K562 (cell line): Measurements from ENCODE around the gene DCTN5. TPM values are rescaled to one million over a fixed set of nuclear protein-coding genes. Genes with fewer than 3 reads are reported as not detected.

Experiments
- ATF7 ChIP-seq: fragments of 450-650 bp; IDR thresholded peaks from 2 replicates; pipeline ENCODE4 v1.7.1; 2014; ENCODE audit warnings: mild to moderate bottlenecking, moderate library complexity
- BCOR ChIP-seq: fragments of 450-650 bp; IDR thresholded peaks from 2 replicates; pipeline ENCODE4 v1.6.1; 2016
- CC2D1A ChIP-seq: fragments of 450-650 bp; IDR thresholded peaks from 2 replicates; pipeline ENCODE4 v1.6.1; 2017; ENCODE audit warnings: mild to moderate bottlenecking
- ELF2 ChIP-seq: fragments of 250-450 bp; sonication (Bioruptor Pico); IDR thresholded peaks from 2 replicates; pipeline ENCODE4 v1.5.0; 2021; ENCODE audit warnings: mild to moderate bottlenecking
- ESRRB ChIP-seq: fragments of 250-450 bp; sonication (Bioruptor Pico); IDR thresholded peaks from 2 replicates; pipeline ENCODE4 v1.5.0; 2020; ENCODE audit warnings: mild to moderate bottlenecking, moderate library complexity, borderline replicate concordance
- SAFB2 ChIP-seq: fragments of 200-400 bp; formaldehyde crosslinking; IDR thresholded peaks from 2 replicates; pipeline ENCODE4 v1.6.1; 2018; ENCODE audit warnings: borderline replicate concordance, low read length, low read depth, moderate library complexity; ENCODE audit not compliant: severe bottlenecking
- SUPT5H ChIP-seq: fragments of 450-650 bp; IDR thresholded peaks from 2 replicates; pipeline ENCODE4 v1.6.1; 2016
- TCF15 ChIP-seq: fragments of 250-450 bp; sonication (Bioruptor Pico); IDR thresholded peaks from 2 replicates; pipeline ENCODE4 v1.8.0; 2022; ENCODE audit warnings: moderate library complexity, mild to moderate bottlenecking, inconsistent platforms
- ZNF318 ChIP-seq, 2 experiments: fragments of 450-650 bp; IDR thresholded peaks; 2 replicates each; pipeline ENCODE4 v1.6.1; 2016; ENCODE audit warnings: mild to moderate bottlenecking in 2 of 2, borderline replicate concordance in 1 of 2, low read depth in 1 of 2, moderate library complexity in 1 of 2
- ZZZ3 ChIP-seq: fragments of 450-650 bp; IDR thresholded peaks from 2 replicates; pipeline ENCODE4 v1.6.1; 2016; ENCODE audit warnings: antibody characterized with exemption, mild to moderate bottlenecking, moderate library complexity
- polyA plus RNA-seq, 8 experiments: library from polyadenylated mRNA; depleted of rRNA in 4 of 8; stranded (reverse) in 5 of 8; unstranded in 3 of 8; fragments of >200 nt; fragmentation: Nextera tagmentation in 2 of 8; fragmentation: Illumina TruSeq in 1 of 8; extraction: Ambion mirVana in 2 of 8; extraction: Trizol in 1 of 8; gene quantifications; 2 replicates each; pipeline versions ENCODE4 v1.2.1 to v1.2.3, GENCODE V29; 2011 to 2014; ENCODE audit warnings: inconsistent platforms in 1 of 8, missing spikeins in 1 of 8
- total RNA-seq, 7 experiments: library from RNA; depleted of rRNA in 6 of 7; stranded (reverse); fragments of >200 nt in 6 of 7; fragmentation: Illumina TruSeq in 2 of 7; extraction: Trizol in 2 of 7; gene quantifications; 2 replicates each; pipeline versions ENCODE4 v1.2.1 to v1.2.3, GENCODE V29; 2011 to 2021; ENCODE audit warnings: low replicate concordance in 1 of 7
- TF ChIP-seq, protein P1 (sequence below): fragments of 450-650 bp; formaldehyde crosslinking; IDR thresholded peaks from 2 replicates; pipeline ENCODE4 v1.4.0; 2020; ENCODE audit warnings: mild to moderate bottlenecking, moderate library complexity
- TF ChIP-seq, protein P2 (sequence below): sonication (generic); formaldehyde crosslinking; IDR thresholded peaks from 2 replicates; pipeline ENCODE4 v1.8.0; 2022; ENCODE audit warnings: mild to moderate bottlenecking, missing genetic modification reagents

The DCTN5 gene
- total and polyA plus RNA-seq, 9 of the 15 experiments (the other 6 are each of a cell fraction or from before 2014, with no cell fraction given): 35.8 to 149 (median 75.9) TPM

- TF ChIP-seq ZNF318 (IDR thresholded peaks at IDR 0.05; ENCODE audit: borderline replicate concordance in 1 of 2, low read depth in 1 of 2) (no peak), ELF2 (CRISPR knock-in tag) (no peak), ESRRB (CRISPR knock-in tag) (no peak), CC2D1A (peak; percentile 97), ATF7 (peak; percentile 52), TCF15 (CRISPR knock-in tag) (no peak), ZZZ3 (no peak), SUPT5H (peak; percentile 70), BCOR (peak; percentile 74; the same call in 1 of the 2 replicates), SAFB2 (no peak)
- TF ChIP-seq, protein P1, sequence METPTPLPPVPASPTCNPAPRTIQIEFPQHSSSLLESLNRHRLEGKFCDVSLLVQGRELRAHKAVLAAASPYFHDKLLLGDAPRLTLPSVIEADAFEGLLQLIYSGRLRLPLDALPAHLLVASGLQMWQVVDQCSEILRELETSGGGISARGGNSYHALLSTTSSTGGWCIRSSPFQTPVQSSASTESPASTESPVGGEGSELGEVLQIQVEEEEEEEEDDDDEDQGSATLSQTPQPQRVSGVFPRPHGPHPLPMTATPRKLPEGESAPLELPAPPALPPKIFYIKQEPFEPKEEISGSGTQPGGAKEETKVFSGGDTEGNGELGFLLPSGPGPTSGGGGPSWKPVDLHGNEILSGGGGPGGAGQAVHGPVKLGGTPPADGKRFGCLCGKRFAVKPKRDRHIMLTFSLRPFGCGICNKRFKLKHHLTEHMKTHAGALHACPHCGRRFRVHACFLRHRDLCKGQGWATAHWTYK (CRISPR knock-in tag): no peak
- TF ChIP-seq, protein P2, sequence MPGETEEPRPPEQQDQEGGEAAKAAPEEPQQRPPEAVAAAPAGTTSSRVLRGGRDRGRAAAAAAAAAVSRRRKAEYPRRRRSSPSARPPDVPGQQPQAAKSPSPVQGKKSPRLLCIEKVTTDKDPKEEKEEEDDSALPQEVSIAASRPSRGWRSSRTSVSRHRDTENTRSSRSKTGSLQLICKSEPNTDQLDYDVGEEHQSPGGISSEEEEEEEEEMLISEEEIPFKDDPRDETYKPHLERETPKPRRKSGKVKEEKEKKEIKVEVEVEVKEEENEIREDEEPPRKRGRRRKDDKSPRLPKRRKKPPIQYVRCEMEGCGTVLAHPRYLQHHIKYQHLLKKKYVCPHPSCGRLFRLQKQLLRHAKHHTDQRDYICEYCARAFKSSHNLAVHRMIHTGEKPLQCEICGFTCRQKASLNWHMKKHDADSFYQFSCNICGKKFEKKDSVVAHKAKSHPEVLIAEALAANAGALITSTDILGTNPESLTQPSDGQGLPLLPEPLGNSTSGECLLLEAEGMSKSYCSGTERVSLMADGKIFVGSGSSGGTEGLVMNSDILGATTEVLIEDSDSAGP (CRISPR knock-in tag): no peak
Observed at GRCh38 chr16:23678430-23679273, 37.4 kb downstream of the DCTN5 start, which contains the start of gene PLK1 (continued).
